Peyer's patch (tissue), 4 donors: ENCODE data around the gene SLC25A14. TPM values are rescaled to one million over a fixed set of nuclear protein-coding genes. Genes with fewer than 3 reads are reported as not detected.
"Not testable (repeated sequence)": the region's sequence is repeated elsewhere in the genome, so short reads cannot be mapped to it uniquely, and the experiment has no call there.

ENCODE experiments used
- DNase-seq, 3 donors: peaks; one replicate each; pipeline ENCODE4 v3.0.0-alpha.2; 2017 to 2019
- H3K27ac ChIP-seq, 4 donors: fragments of 200-600 bp; sonication (generic); one replicate each; pipeline ENCODE4 v1.5.1; 2016 to 2019
- H3K27me3 ChIP-seq, 2 donors: fragments of 200-600 bp; sonication (generic); one replicate each; pipeline ENCODE4 v1.5.1; 2019
- H3K36me3 ChIP-seq, 3 donors: fragments of 200-600 bp; sonication (generic); one replicate each; pipeline ENCODE4 v1.5.1; 2016 to 2019
- H3K4me1 ChIP-seq, 4 donors: fragments of 200-600 bp; sonication (generic); one replicate each; pipeline ENCODE4 v1.5.1; 2016 to 2019
- H3K4me3 ChIP-seq, 4 donors: fragments of 200-600 bp; sonication (generic); 1 replicate in 3 of 4; 2 replicates in 1 of 4; pipeline ENCODE4 v1.5.1; 2016 to 2019; ENCODE audit warnings: mild to moderate bottlenecking in 1 of 4
- H3K9me3 ChIP-seq, 4 donors: fragments of 200-600 bp; sonication (generic); one replicate each; pipeline ENCODE4 v1.5.1; 2016 to 2019; ENCODE audit warnings: mild to moderate bottlenecking in 1 of 4
- CTCF ChIP-seq, 6 experiments: fragments of 450-650 bp in 4 of 6; fragments of 200-600 bp in 2 of 6; sonication (generic) in 1 of 6; IDR thresholded peaks; one replicate each; pipeline ENCODE4 v1.5.1; 2017 to 2019; ENCODE audit warnings: antibody characterized with exemption in 6 of 6, mild to moderate bottlenecking in 3 of 6, moderate library complexity in 1 of 6
- POLR2A ChIP-seq, 2 donors: fragments of 450-650 bp; IDR thresholded peaks; one replicate each; pipeline ENCODE4 v1.5.1; 2017; ENCODE audit warnings: antibody characterized with exemption in 2 of 2, mild to moderate bottlenecking in 2 of 2, moderate library complexity in 2 of 2
- total RNA-seq, 4 donors: library from RNA; depleted of rRNA; stranded (reverse); fragments of >200 nt; gene quantifications; one replicate each; pipeline ENCODE4 v1.1.0, GENCODE V29; 2016

Gene SLC25A14
- total RNA-seq, 4 donors from 2014 or later: 3.5 to 13.2 (median 11.1) TPM; not detected in 1

DNA sequence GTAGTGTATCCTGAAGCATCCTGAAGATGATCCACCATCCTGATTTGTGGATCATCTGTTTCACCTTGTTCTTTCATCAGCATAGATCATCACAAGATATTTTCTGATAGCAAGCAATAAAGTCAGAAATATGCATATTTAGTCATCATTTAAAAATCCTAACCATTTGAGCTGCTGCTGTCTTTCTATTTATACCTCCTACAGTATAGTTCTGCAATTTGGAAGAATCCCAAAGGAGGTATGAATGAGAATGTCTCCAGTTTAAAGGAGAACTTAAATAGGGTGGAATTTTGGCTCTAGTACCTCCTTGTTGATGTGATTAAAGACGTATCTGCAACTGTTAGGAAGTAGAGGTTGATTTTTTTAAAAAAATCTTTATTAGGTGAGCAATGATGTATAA lies 7.6 kb downstream of the SLC25A14 start:
- TF ChIP-seq POLR2A (IDR thresholded peaks at IDR 0.05) (no peak), CTCF (IDR thresholded peaks at IDR 0.05) (no peak)
- no peaks in the 10 kb centered on the region for H3K27me3 ChIP-seq
- no peak overlapping the region for H3K4me3 ChIP-seq
- H3K4me1 ChIP-seq: no peaks in the 10 kb centered on the region
- no peaks in the 10 kb centered on the region for H3K9me3 ChIP-seq
- H3K27ac ChIP-seq: no peak overlapping the region
- H3K36me3 ChIP-seq: no peaks in the 10 kb centered on the region
- DNase-seq: no peak

GRCh38 chrX:130351567-130351966 lies 11.8 kb downstream of the SLC25A14 start:
- no peak for TF ChIP-seq POLR2A (IDR thresholded peaks at IDR 0.05)
- TF ChIP-seq CTCF (IDR thresholded peaks at IDR 0.05): no peak
- H3K4me1 ChIP-seq: no peaks in the 10 kb centered on the region
- H3K27ac ChIP-seq: no peak overlapping the region
- no peaks in the 10 kb centered on the region for H3K9me3 ChIP-seq
- H3K36me3 ChIP-seq: no peaks in the 10 kb centered on the region
- H3K27me3 ChIP-seq: no peaks in the 10 kb centered on the region
- no peak overlapping the region for H3K4me3 ChIP-seq
- DNase-seq: no peak

DNA sequence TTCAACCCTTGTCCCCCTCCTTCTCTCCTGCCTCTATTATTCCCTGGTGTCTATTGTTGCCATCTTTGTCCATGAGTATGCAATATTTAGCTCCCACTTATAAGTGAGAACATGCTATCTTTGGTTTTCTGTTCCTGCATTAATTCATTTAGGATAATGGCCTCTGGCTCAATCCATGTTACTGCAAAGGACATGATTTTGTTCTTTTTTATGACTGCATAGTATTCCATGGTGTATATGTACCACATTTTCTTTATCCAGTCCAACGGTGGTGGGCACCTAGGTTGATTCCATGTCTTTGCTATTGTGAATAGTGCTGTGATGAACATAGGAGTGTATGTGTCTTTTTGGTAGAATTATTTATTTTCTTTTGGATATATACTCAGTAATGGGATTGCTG lies 12.3 kb downstream of the SLC25A14 start:
- not testable (repeated sequence) for H3K36me3 ChIP-seq, H3K4me1 ChIP-seq, H3K27ac ChIP-seq, DNase-seq, H3K27me3 ChIP-seq, H3K9me3 ChIP-seq, H3K4me3 ChIP-seq

DNA sequence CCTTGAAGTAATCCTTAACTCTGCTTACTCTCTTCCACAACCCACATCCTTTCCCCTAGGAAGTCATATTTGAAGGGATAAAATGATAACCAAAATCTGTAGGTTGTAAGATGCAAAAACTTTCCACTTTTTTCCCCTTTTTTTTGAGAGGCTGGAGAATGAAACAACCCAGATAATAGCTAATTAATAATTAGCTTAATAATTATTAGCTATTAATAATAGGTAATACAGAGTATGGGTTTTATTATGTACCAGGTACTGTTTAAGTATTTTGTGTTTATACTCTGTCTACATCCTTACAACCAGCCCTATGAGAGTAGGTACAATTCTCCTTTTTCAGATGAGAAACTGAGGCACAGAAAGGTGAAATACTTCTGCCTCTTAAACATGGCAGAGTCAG lies 36.4 kb downstream of the SLC25A14 start:
- no peak overlapping the region for H3K4me3 ChIP-seq
- no peaks in the 10 kb centered on the region for H3K4me1 ChIP-seq
- no peaks in the 10 kb centered on the region for H3K27me3 ChIP-seq
- DNase-seq: no peak
- no peaks in the 10 kb centered on the region for H3K9me3 ChIP-seq
- no peaks in the 10 kb centered on the region for H3K36me3 ChIP-seq
- no peak for TF ChIP-seq CTCF (IDR thresholded peaks at IDR 0.05)
- no peak for TF ChIP-seq POLR2A (IDR thresholded peaks at IDR 0.05)
- no peak overlapping the region for H3K27ac ChIP-seq

- no peak overlapping the region for H3K27ac ChIP-seq
- H3K36me3 ChIP-seq: no peaks in the 10 kb centered on the region
- H3K9me3 ChIP-seq: no peaks in the 10 kb centered on the region
- H3K4me3 ChIP-seq: no peak overlapping the region
- no peak for TF ChIP-seq POLR2A (IDR thresholded peaks at IDR 0.05)
- TF ChIP-seq CTCF (IDR thresholded peaks at IDR 0.05): no peak
- no peak for DNase-seq
- H3K4me1 ChIP-seq: no peaks in the 10 kb centered on the region
- no peaks in the 10 kb centered on the region for H3K27me3 ChIP-seq
These were observed 38.4 kb downstream of the SLC25A14 start for GRCh38 chrX:130378024-130378669.

DNA sequence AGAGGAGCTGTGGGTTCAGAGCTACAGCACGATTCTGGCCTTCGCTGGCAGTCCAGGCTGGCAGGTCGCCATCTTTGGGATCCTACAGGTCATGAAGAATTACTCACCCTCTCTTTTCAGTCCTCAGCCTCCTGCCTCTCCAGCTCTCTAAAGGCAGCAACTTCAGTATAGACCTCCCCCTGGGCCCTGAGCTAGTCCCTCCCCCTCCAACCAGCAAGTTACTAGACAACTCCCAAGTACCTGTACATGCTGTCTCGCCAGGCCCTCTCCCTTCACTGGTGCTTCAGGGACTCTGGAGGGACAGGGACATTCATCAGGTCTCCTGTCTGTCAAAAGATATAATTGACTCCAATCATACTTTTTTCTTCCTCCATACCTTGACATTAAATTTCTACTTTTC lies 45.8 kb downstream of the SLC25A14 start, which contains the start of gene GPR119:
TSS of gene GPR119 (minus strand) at position 155 of the 400 bp plus-strand sequence. CDS start 227 bp downstream, outside the sequence.
- DNase-seq: no peak
- H3K27me3 ChIP-seq: no peaks in the 10 kb centered on the region
- H3K36me3 ChIP-seq: no peaks in the 10 kb centered on the region
- H3K9me3 ChIP-seq: no peaks in the 10 kb centered on the region
- no peak within 1 kb of the TSS for H3K27ac ChIP-seq
- no peaks in the 10 kb centered on the region for H3K4me1 ChIP-seq
- TF ChIP-seq POLR2A (IDR thresholded peaks at IDR 0.05): no peak
- no peak for TF ChIP-seq CTCF (IDR thresholded peaks at IDR 0.05)
- no peak within 1 kb of the TSS for H3K4me3 ChIP-seq
